Peyer's patch (tissue), 4 donors: Measurements from ENCODE around the gene SIDT2.

Experiments used
- CTCF ChIP-seq, 6 experiments: fragments of 450-650 bp in 4 of 6; fragments of 200-600 bp in 2 of 6; sonication (generic) in 1 of 6; IDR thresholded peaks; one replicate each; pipeline ENCODE4 v1.5.1; 2017 to 2019; ENCODE audit warnings: antibody characterized with exemption in 6 of 6, mild to moderate bottlenecking in 3 of 6, moderate library complexity in 1 of 6
- POLR2A ChIP-seq, 2 donors: fragments of 450-650 bp; IDR thresholded peaks; one replicate each; pipeline ENCODE4 v1.5.1; 2017; ENCODE audit warnings: antibody characterized with exemption in 2 of 2, mild to moderate bottlenecking in 2 of 2, moderate library complexity in 2 of 2

GRCh38 chr11:117218133-117218915 is 39.8 kb downstream of the SIDT2 start:
- TF ChIP-seq CTCF (IDR thresholded peaks at IDR 0.05) (no peak), POLR2A (IDR thresholded peaks at IDR 0.05) (no peak)
